ENCODE data around the gene IRS2.

The IRS2 gene

GRCh38 chr13:109782823-109783431, 3.5 kb downstream of the IRS2 start:
- DNase-seq (ENCODE audit: extremely low read depth in 1 of 2, low read depth in 1 of 2) = no peak

- DNase-seq (ENCODE audit: extremely low read depth in 1 of 2, low read depth in 1 of 2) = no peak
Measured at GRCh38 chr13:109782066-109782822, 4.1 kb downstream of the IRS2 start.

- DNase-seq (ENCODE audit: extremely low read depth in 1 of 2, low read depth in 1 of 2) = no peak
Measured at GRCh38 chr13:109781384-109782065, 4.9 kb downstream of the IRS2 start.

GRCh38 chr13:109780845-109781383, 5.5 kb downstream of the IRS2 start:
- no peak for DNase-seq (ENCODE audit: extremely low read depth in 1 of 2, low read depth in 1 of 2)

- DNase-seq (ENCODE audit: extremely low read depth in 1 of 2, low read depth in 1 of 2) = no peak
Measured at GRCh38 chr13:109779876-109780510, 6.4 kb downstream of the IRS2 start.

GRCh38 chr13:109779074-109779473, 7.3 kb downstream of the IRS2 start:
- DNase-seq (ENCODE audit: extremely low read depth in 1 of 2, low read depth in 1 of 2) = no peak

GRCh38 chr13:109778102-109778542, 8.3 kb downstream of the IRS2 start:
- no peak for DNase-seq (ENCODE audit: extremely low read depth in 1 of 2, low read depth in 1 of 2)

- no peak for DNase-seq (ENCODE audit: extremely low read depth in 1 of 2, low read depth in 1 of 2)
Measured at GRCh38 chr13:109776575-109776974, 9.8 kb downstream of the IRS2 start.

GRCh38 chr13:109773786-109774185, 12.6 kb downstream of the IRS2 start:
- no peak for DNase-seq (ENCODE audit: extremely low read depth in 1 of 2, low read depth in 1 of 2)

GRCh38 chr13:109773276-109773675, 13.1 kb downstream of the IRS2 start:
- DNase-seq (ENCODE audit: extremely low read depth in 1 of 2, low read depth in 1 of 2) = no peak

- no peak for DNase-seq (ENCODE audit: extremely low read depth in 1 of 2, low read depth in 1 of 2)
Measured at GRCh38 chr13:109771926-109772325, 14.5 kb downstream of the IRS2 start.

- no peak for DNase-seq (ENCODE audit: extremely low read depth in 1 of 2, low read depth in 1 of 2)
Measured at GRCh38 chr13:109770436-109770835, 15.9 kb downstream of the IRS2 start.

GRCh38 chr13:109769921-109770320, 16.5 kb downstream of the IRS2 start:
- DNase-seq (ENCODE audit: extremely low read depth in 1 of 2, low read depth in 1 of 2) = no peak

- DNase-seq (ENCODE audit: extremely low read depth in 1 of 2, low read depth in 1 of 2) = no peak
Measured at GRCh38 chr13:109769275-109769674, 17.1 kb downstream of the IRS2 start.

GRCh38 chr13:109768616-109769015, 17.8 kb downstream of the IRS2 start:
- DNase-seq (ENCODE audit: extremely low read depth in 1 of 2, low read depth in 1 of 2) = no peak

- no peak for DNase-seq (ENCODE audit: extremely low read depth in 1 of 2, low read depth in 1 of 2)
Measured at GRCh38 chr13:109768176-109768575, 18.2 kb downstream of the IRS2 start.

GRCh38 chr13:109767023-109767422, 19.4 kb downstream of the IRS2 start:
- no peak for DNase-seq (ENCODE audit: extremely low read depth in 1 of 2, low read depth in 1 of 2)

- no peak for DNase-seq (ENCODE audit: extremely low read depth in 1 of 2, low read depth in 1 of 2)
Measured at GRCh38 chr13:109764470-109765291, 21.7 kb downstream of the IRS2 start.

- DNase-seq (ENCODE audit: extremely low read depth in 1 of 2, low read depth in 1 of 2) = no peak
Measured at GRCh38 chr13:109764045-109764444, 22.3 kb downstream of the IRS2 start.

GRCh38 chr13:109762791-109763190, 23.6 kb downstream of the IRS2 start:
- no peak for DNase-seq (ENCODE audit: extremely low read depth in 1 of 2, low read depth in 1 of 2)
